Femur (tissue), 1 donor: ENCODE measurements around the gene PTPRT.

ENCODE experiments used
- DNase-seq: peaks from one replicate; pipeline ENCODE4 v3.0.0-alpha.2; 2017

Gene PTPRT

DNA sequence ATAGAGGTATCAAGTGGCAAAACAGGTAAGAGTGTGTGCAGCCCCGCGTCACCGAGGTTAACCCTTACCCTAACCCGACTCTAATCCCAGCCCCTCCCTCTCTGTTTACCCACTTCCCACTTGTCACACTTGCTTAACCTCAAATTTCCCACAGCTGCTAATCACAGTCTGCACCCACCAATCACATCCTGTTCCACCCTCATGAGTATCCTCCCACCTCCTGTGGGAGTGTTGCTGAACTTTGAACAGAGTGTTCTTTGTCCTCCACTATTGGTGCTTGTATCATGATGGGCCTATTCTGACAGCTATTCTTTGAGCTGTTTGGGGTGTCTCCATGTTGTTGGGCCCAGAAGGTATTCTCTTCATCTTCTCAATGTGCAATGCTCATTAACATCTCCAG, 487.8 kb downstream of the PTPRT start:
- no peak for DNase-seq

DNA sequence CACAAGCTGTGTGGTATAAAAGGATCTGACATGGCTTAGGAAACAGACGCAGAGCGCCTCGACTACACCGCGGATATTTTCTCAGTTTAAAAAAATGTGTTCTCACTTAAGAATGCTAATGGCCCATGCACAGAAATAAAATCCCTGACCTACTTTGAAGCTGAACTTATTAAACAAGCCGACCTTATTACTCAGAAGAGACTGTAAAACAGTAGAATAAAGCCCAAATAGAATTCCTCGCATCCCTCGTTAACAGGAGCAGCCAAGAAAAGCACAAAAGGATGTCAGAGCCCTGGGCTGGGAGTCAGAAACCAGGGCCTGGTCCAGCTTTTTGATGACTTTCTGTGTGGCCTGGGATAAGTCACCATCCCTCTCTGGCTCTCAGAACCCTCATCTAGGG, 489.3 kb downstream of the PTPRT start:
- no peak for DNase-seq

DNA sequence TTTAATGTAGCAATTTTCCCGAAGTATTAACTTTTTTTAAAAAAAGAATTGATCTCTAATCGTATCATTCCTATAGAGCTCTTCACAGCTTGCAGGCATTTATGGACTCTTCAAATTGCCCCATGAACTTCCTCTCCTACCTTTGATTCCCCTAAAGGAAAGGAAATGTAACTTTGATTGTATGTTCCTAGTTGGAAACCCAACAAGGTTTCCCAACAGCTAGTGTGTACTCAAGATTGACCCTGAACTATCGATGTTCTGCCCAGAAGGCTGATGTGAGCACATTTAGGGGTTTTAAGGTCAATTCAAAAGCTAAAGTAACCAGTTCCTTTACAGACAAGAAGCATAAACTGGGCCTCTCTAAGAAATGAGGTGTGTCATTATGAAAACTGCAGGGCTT, 491.7 kb downstream of the PTPRT start:
- DNase-seq = no peak

DNA sequence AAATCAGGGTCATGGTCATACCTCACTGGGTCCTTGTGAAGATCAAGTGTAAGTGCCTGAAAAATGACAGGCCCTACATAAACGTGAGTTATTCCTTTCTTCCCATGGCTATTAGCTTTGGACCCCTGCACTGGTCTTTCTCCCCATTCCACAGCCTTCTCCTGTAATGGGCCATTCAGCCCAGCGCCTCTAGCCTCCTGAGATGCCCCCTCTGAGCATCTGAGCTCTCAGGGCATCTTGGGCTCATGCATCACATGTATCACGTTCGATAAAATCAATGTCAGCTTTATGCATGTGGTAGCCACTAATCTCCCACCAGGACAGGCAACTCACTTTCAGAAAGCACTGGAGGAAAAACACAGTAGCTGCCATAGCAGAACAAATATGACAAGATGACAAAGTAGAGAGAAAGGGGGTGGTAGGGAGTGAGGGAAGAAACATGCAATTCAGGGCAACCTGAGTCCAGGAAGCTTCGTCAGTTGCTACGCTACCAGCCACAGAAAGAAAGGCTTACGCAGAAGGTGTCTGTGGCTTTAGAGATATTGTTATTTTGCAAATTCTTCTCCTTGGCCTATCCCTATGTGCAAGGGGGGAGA, 498.8 kb downstream of the PTPRT start:
- DNase-seq = no peak

DNA sequence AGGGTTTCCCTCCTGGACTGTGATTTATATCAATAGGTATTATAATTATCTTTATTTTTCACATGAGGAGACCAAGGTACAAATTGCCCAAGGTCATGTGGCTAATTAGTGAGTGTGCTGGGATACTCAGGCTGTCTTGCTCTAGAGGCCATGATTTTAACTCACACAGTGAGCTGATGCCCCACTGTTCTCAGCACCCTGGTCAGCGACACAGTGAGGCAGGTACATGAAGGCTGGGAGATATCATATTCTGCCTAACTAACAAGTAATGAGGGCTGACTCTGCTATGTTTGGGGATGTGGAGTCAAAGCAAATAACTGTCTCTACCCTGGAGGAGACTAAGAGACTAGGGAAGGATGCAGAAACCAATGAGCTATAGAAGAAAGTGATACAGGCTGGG, 501.1 kb downstream of the PTPRT start:
- no peak for DNase-seq

DNA sequence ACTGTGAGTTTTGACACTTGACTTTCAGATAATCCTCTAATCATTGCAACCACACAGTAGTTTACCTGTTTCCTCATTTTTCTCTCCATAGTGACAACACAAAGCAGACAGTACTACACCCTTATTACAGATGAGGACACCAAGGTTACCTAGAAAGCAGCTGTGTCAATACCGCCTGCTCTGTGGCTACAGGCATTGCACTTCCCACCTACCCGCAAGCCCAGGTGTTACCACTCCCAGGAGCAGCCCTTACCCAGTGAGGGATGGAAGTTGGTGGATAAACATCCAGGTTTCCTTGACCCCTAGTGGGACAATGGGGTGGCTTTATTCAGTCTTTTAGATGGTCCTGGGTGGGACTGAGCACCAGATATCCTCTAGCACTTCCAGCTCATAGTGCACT, 503.6 kb downstream of the PTPRT start:
- no peak for DNase-seq

DNA sequence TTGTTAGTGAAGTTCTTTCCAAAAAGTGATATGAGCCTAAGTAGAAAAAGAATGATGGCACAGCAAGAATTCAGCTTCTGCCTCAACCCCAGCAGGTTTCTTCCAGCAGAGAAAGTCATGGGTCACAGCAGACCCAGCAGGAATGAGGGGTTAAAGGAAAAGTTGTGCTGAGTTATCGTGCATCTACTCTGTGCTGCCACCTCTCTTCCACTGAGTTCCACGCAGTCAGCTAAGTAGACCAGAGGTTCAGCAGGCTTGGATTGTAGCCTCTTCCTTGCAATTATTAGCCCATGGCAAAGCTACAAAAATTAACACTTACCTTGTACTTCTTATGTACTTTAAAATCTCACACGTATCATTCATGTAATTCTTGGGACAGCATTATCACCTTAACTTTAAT, 510.8 kb downstream of the PTPRT start:
- no peak for DNase-seq

DNA sequence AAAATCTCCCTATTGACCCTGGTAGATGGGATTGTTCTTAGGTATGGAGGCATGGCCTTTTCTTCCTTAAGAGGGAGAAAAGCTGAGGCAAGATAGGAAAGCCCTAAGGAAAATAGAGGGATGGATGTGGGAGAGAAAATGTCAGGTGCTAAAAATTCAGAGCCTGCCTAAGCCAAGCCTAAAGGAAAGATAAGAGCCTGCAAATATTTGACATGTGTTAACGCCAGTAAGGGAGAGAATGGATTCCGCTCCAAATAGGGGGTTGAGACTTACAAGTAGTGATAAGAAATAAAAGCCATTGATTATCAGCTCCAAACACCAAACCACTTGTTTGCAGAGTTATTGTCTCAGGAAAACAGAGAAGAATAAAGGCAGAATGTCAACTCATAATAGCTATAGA, 533.6 kb downstream of the PTPRT start:
- no peak for DNase-seq

DNA sequence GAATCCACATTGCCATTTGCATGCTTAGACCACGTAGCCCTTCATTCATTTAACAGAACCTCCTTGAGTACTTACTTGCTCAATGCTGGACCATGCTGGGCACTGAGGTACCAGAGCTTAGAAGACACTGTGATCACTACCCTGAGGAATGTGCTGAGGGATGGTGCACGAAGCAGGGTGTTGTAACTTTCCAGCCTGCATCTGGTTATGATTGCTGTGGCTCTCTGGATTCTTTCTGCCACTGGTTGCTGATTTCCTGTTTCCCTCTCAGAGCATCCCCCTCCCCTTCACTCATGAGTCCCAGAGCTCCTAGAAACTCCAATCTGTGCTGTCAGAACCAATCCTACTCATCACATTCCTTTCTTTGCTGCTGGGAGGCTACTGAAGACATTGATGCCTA, 537.4 kb downstream of the PTPRT start:
- DNase-seq = no peak

DNA sequence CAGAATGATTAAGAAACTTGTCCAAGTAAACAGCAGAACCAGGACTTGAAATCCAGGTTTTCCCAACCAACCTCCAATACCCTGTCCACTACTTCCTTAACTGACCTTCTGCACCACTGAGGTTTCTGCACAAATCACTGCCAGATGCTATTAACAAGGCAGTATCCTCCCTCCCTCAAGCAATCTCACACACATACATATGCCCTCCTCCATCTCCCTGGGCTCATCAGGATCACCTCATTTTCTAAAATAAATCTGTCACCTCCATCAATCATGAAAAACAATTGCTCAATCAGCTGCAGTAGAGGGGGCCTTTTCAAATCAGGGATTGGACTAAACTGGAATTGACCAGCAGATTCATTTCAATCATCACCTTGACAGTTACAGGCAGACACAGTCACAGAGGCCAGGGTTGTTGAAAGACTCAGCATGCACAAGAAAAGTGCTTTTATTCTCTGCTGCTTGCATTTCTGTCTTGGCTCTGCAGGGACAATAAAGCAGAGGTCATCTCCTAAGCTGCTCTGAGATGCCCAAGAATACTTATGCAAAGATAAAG, 539.4 kb downstream of the PTPRT start:
- no peak for DNase-seq

DNA sequence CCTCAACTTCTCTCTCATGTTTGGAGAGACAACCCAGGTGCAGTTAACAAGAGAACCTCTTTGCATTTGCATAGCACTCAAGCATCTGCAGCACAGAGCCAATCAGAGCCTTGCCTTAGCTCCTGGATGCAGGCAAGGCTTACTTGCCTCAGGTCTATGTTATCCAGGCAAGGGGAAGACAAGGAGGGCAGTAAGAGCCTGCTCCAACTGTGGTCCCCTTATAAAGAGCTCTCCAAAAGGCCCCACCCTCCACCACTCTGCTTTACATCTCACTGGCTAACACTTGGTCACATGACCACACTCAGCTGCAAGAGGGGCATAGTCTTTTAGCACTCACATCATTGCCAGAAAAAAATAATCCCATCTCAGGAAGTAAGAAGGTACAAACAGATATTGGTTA, 540.0 kb downstream of the PTPRT start:
- no peak for DNase-seq

DNA sequence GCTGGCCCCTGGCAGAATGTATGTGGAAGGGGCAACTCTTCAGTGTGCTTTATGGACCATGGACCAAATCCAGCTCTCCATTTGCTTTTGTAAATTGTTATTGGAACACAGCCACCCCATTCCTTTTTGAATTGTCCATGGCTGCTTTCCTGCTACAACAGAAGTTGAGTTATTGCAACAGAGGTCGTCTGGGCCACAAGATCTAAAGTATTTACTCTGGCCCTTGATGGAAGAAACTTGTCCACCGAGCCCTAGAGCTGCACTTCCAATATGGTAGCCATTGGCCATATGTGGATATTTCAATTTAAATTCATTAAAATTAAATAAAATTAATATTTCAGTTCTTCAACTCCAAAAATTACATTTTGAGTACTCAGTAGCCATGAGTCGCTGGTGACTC, 543.5 kb downstream of the PTPRT start:
- no peak for DNase-seq

DNA sequence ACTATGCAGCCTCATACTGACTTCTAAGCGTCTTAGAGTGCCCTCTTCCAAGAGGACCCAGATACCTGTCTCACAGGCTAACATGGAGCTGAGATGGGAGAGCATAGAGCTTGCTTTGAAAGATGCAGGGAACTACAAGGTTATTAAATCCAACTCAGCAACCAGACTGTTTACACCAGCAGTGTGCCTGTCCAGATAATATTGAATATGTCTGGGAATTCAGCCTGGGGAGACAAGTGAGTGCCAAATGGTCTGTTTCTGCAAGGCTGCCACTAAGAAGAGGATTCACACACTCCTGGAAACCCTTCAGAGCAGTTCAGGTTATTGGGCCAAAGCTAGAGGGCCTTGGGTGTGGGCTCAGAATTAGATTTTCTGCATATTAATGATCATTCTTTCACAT, 547.8 kb downstream of the PTPRT start:
- peak; percentile 23 for DNase-seq

DNA sequence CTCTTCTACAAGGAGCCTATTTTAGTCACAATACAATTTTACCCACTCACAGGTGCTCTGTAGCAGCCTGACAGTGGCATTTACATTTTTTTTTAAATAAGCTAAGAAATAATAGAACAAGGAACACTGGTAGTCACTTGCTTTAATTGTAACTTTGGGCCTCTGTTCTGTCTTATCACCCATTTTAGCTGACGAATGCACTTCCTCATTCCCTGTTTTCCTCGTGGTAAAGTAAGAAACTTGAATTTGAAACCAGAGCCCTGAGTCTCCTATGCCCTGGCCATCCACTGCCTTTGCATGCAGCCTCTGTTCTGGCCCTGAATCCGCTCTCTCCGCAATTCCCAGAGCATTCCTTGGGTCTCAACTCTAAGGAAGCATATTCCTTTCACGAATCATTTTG, 550.6 kb downstream of the PTPRT start:
- DNase-seq = no peak

DNA sequence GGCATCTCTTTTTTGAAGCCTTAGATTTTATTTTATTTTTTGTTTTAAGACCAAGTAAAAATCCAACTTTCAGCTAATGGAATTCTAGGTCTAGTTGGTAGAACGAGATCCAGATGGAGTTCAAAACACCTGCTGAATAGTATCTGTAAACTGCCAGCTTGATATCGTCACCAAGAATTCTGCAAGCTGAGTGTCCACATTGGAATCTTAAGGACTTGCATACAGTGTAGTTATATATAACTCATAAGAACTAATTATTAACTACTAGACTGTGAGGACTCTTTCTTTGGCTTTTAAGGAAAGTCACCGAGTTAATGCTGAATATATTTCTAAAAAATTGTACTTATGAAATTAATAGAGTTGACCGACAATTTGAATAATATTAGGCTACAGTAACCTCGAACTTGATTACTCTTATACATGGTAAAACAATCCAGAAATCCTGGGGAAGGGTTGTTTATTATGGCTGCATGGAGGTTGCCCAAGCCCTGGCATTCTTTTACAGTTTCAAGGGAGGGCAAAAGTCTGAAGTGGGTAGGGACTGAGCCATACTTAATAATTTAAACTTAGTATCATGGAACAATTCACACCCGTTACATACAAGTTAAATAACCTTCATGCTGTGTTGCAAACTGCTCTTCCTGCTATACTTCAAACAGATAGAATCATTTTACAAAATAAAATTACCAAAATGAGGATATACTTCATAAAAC, 553.9 kb downstream of the PTPRT start:
- DNase-seq = no peak

DNA sequence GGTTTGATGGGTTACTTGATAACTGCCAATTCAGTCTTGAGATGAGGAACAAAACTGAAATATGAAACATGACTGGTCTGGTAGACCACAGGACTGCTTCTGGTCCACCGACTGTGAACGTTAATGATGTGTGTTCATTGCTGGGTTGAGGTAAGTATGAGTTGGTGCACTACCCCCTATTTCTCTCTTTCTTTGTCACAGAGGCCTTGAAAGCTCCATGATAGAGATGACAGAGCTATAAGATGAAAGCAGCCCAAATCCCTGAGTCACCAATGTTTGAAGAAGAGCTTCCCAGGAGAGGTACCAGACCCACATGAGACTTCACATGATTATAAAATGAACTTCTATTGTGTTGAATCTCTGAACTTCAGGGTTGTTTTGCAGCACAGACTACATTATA, 555.5 kb downstream of the PTPRT start:
- DNase-seq = no peak

DNA sequence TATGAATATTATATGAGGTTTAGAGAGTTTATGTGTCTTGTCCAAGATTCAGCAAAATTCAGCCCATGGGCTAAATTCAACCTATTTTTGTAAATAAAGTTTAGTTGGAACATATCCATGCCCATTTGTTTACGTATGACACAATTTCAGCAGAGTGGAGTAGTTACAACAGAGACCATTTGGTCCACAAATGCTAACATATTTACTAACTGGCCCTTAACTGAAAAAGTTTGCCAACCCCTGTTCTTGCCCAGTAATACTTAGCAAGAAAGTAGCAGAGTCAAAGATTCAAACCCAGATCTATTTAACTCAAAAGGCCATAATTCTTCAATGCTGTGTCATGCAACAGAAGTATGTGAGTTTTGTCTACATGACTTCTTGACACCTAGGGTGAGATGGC, 561.0 kb downstream of the PTPRT start:
- DNase-seq = no peak

DNA sequence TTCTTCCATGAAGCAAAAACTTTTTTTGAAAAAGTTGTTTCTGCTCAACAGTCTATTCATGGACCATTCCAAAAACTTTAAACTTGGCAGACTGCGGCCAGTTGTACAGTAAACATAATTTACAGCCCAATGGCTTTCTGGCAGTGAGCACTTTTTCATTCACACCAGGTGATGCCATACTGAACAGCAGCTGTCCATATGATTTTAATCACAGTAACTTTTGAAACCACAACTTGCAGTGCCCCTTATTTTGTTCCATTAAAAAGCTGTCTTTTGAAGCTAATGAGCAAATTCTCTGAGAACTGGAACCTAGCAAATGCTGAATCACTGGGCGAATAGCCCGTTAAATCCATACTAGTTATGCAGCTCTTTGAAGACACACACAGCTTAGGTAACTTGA, 576.6 kb downstream of the PTPRT start:
- peak; percentile 60 for DNase-seq

DNA sequence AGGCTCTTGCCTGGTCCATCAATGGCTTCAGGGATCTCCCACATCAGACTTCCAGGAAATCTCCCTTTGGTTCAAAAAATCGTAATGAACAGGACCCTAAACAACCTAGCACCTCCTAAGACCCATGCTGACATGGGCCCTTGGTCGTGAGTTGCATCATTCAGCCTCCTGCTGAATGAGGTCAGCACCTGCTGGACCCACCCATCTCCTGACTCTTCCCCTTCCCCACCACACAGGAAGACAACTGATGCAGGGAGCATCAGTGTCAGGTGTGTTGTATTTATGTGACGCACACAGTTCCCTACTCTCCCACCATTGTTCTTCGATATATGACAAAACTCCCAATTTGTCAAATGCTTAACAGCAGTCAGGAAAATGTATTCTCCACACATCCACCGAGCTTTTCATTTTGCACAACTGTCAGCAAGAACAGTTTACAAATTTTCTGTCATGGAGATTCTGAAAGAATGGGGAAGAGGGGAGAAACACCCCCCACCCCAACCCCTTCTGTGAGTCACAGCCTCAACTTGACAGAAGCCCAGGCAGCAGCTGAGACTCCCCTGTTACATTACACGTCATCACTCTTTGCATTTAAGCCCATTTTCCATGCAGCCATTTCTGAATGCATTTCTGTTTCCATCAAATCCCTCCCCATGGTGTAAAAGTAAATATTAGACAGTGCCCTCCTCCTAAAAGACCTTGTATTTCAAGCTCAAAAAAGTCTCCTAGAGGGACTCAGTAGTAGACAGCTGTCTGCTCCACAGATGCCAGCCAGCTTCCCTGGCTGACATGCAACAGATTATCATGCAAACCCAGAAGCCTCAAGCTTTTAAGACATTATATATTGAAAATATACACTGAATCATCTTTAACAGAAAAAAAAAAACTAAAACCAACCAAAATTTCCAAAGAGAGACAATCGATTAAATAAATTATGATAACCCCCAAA, 577.5 kb downstream of the PTPRT start:
- DNase-seq = peak; percentile 40

DNA sequence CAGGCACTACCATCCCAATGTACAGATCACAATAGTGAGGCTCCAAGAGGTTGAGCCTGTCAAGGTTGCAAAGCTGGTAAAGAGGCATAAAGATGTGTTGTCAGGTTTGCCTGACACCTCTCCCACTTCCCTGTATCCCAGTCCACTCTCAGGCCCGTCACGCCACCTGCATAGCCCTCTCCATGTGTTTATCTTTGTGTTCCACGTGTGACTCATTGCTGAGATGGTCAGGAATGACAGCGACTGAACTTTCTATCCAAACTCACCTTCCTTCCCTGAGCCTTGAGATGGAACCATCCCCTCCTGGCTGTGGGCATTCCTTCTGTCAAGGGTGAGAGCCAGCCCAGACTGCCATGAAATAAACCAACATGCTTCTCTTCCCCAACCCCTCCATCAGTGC, 578.3 kb downstream of the PTPRT start:
- DNase-seq = no peak

DNA sequence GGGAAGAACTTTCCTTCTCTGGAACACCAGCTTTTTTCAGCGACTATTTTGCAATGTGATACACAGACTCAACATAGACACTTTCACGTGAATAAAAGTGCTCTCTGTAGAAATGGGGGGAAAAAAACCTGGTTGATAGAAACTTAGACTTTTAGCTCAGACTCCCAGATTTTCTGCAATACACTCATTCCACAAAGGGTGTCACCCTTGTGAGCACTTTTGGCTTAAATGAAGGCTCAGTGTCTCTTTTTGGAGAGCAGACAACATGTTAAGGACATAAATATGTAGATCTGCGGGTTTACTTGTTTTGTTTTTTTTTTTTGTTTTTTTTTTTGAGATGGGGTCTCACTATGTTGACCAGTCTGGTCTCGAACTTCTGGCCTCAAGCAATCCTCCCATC, 579.6 kb downstream of the PTPRT start:
- no peak for DNase-seq

DNA sequence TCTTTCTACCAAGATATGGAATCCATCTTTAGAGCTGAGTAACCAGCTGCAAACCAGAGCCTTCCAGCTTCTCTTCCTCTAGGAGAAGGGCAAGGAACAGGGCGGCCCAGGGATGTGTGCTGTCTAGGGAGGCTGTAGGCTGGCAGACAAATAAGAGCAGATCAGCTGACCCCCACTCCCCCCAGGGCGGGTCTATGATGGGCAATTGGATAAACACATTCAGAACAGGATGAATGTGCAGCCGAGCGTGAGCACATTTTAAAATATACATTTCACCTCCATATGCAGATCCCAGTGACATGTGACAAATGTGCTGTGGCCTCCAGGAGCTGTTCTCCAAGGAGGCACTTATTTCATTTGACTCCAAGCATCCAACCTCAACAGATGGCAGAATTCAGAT, 580.1 kb downstream of the PTPRT start:
- no peak for DNase-seq
